Keratinocyte (primary cell): Measurements from ENCODE around the gene RIN3.

Experiments
- CTCF ChIP-seq, 3 experiments: IDR thresholded peaks in 1 of 3; conservative IDR thresholded peaks in 1 of 3; optimal IDR thresholded peaks in 1 of 3; 2 replicates in 2 of 3; 3 replicates in 1 of 3; pipeline versions ENCODE3 to v1.5.1; 2011; ENCODE audit warnings: low read length in 3 of 3, mild to moderate bottlenecking in 3 of 3, moderate library complexity in 2 of 3, control low read depth in 1 of 3, inconsistent platforms in 1 of 3; ENCODE audit not compliant: insufficient read depth in 2 of 3; ENCODE audit errors: extremely low read depth in 1 of 3
- EZH2 ChIP-seq: IDR thresholded peaks from one replicate; pipeline ENCODE4 v1.6.1; 2012; ENCODE audit warnings: inconsistent platforms, mild to moderate bottlenecking, low read length, moderate library complexity

- no peak for TF ChIP-seq CTCF (optimal IDR thresholded peaks at IDR 0.05 in 1 of 3, IDR thresholded peaks at IDR 0.05 in 1 of 3, conservative IDR thresholded peaks at IDR 0.05 in 1 of 3; ENCODE audit: extremely low read depth in 1 of 3, insufficient read depth in 2 of 3, low read length in 3 of 3)
- no peak for TF ChIP-seq EZH2
These were observed 81.7 kb downstream of the RIN3 start for GRCh38 chr14:92595267-92595666.
